Measurements from ENCODE around the gene SCAP.

Gene SCAP

DNA sequence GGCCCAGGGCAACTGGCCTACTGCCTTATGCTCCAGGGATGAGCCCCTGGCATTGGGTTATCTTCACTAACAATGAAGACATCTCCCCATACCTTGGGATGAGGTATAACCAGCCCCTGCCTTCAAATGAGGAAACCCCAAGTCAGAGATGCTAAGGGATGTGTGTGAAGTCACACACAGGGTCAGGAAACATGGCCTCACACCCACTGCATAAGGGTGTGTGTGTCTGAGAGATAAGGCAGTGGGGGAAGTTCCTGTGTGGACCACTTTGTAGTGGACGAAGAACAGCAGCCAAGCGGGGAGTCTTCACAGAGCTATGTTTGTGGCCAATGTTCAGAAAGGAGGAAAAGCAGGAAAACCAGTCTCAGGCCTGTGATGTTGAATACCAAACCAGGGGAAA, 27.3 kb upstream of the SCAP start:
- no peak for DNase-seq
- in situ Hi-C loops (cut with HindIII; ENCODE audit: low pct_ligation_motif_present, low sequenced_read_pairs) = no loop called here
- TF ChIP-seq CTCF (IDR thresholded peaks at IDR 0.05; ENCODE audit: low read depth, low read length, missing control alignments) = no peak
- Histone ChIP-seq H3K36me3 (replicated peaks) (peaks cover 47% of the 10 kb centered on the region), H3K4me3 (ENCODE audit: low read depth, low read length) (no peak overlapping the region), H3K27me3 (replicated peaks) (no peaks in the 10 kb centered on the region), H3K27ac (no peak overlapping the region)

DNA sequence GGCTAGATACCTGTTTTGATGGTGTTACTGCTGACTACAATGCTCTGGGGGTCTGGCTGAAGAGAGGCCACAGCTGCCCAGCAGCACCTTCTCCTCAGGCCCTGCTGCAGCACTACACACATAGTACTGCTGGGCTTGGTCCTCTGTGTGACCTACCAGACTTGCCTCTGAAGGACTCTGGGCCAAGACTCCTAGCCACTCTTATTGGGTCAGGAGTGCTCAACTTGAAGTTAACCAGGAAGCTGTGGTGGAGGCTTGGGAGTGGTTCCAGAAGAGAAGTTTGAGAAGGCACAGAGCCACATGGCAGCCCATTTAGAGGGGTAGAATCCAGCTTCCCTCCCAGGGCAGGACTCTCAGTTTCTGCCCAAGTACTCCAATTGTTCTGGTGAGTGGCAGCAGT, 21.2 kb upstream of the SCAP start:
- Histone ChIP-seq H3K4me3 (ENCODE audit: low read depth, low read length) (no peak overlapping the region), H3K27me3 (replicated peaks) (no peaks in the 10 kb centered on the region), H3K27ac (no peak overlapping the region), H3K36me3 (replicated peaks) (peaks cover 34% of the 10 kb centered on the region)
- no peak for DNase-seq
- in situ Hi-C loops (cut with HindIII; ENCODE audit: low pct_ligation_motif_present, low sequenced_read_pairs) = no loop called here
- no peak for TF ChIP-seq CTCF (IDR thresholded peaks at IDR 0.05; ENCODE audit: low read depth, low read length, missing control alignments)

DNA sequence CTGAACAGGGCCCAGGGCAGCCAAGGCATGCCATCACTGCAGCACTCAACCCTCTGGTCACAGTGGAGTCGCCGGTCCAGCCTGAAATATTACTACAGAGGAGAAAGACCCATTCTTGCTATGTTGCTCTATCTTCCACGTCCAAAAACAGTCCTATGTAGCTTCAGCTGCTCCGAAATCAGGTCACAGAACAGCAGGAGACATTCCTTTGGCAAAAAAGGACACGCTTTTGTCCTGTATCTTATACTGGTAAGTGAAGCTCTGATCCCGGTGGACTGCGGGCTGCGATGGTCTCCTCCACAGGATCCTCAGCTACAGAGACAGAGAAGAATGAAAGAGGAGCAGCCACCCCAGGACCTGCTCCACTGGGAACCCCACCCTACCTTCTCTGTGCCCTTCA, 20.1 kb upstream of the SCAP start:
- DNase-seq = no peak
- peaks cover 27% of the 10 kb centered on the region for H3K36me3 ChIP-seq (replicated peaks)
- H3K27me3 ChIP-seq (replicated peaks) = no peaks in the 10 kb centered on the region
- no peak overlapping the region for H3K27ac ChIP-seq
- no peak overlapping the region for H3K4me3 ChIP-seq (ENCODE audit: low read depth, low read length)
- no peak for TF ChIP-seq CTCF (IDR thresholded peaks at IDR 0.05; ENCODE audit: low read depth, low read length, missing control alignments)
- in situ Hi-C loops (cut with HindIII; ENCODE audit: low pct_ligation_motif_present, low sequenced_read_pairs) = no loop called here

- no peak overlapping the region for H3K4me3 ChIP-seq (ENCODE audit: low read depth, low read length)
- no peak for DNase-seq
- TF ChIP-seq CTCF (IDR thresholded peaks at IDR 0.05; ENCODE audit: low read depth, low read length, missing control alignments) = no peak
- H3K27ac ChIP-seq = no peak overlapping the region
- in situ Hi-C loops (cut with HindIII; ENCODE audit: low pct_ligation_motif_present, low sequenced_read_pairs) = no loop called here
- H3K27me3 ChIP-seq (replicated peaks) = no peaks in the 10 kb centered on the region
- H3K36me3 ChIP-seq (replicated peaks) = peaks cover 27% of the 10 kb centered on the region
Observed at GRCh38 chr3:47495111-47495510, 19.4 kb upstream of the SCAP start.

GRCh38 chr3:47491777-47492176, 16.0 kb upstream of the SCAP start:
- no peak for TF ChIP-seq CTCF (IDR thresholded peaks at IDR 0.05; ENCODE audit: low read depth, low read length, missing control alignments)
- Histone ChIP-seq H3K4me3 (ENCODE audit: low read depth, low read length) (no peak overlapping the region), H3K36me3 (replicated peaks) (peaks cover 6% of the 10 kb centered on the region), H3K27ac (no peak overlapping the region), H3K27me3 (replicated peaks) (no peaks in the 10 kb centered on the region)
- no peak for DNase-seq
- in situ Hi-C loops (cut with HindIII; ENCODE audit: low pct_ligation_motif_present, low sequenced_read_pairs) = no loop called here

GRCh38 chr3:47491186-47491585, 15.4 kb upstream of the SCAP start:
- no peak for TF ChIP-seq CTCF (IDR thresholded peaks at IDR 0.05; ENCODE audit: low read depth, low read length, missing control alignments)
- in situ Hi-C loops (cut with HindIII; ENCODE audit: low pct_ligation_motif_present, low sequenced_read_pairs) = no loop called here
- H3K4me3 ChIP-seq (ENCODE audit: low read depth, low read length) = no peak overlapping the region
- peaks cover 4% of the 10 kb centered on the region for H3K36me3 ChIP-seq (replicated peaks)
- DNase-seq = no peak
- H3K27me3 ChIP-seq (replicated peaks) = no peaks in the 10 kb centered on the region
- no peak overlapping the region for H3K27ac ChIP-seq

Data from brain microvascular endothelial cell (primary cell).